Measurements from ENCODE around the gene NEMP2.

The NEMP2 gene, protein sequence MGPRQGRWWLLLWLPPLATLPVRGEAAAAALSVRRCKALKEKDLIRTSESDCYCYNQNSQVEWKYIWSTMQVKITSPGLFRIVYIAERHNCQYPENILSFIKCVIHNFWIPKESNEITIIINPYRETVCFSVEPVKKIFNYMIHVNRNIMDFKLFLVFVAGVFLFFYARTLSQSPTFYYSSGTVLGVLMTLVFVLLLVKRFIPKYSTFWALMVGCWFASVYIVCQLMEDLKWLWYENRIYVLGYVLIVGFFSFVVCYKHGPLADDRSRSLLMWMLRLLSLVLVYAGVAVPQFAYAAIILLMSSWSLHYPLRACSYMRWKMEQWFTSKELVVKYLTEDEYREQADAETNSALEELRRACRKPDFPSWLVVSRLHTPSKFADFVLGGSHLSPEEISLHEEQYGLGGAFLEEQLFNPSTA

DNA sequence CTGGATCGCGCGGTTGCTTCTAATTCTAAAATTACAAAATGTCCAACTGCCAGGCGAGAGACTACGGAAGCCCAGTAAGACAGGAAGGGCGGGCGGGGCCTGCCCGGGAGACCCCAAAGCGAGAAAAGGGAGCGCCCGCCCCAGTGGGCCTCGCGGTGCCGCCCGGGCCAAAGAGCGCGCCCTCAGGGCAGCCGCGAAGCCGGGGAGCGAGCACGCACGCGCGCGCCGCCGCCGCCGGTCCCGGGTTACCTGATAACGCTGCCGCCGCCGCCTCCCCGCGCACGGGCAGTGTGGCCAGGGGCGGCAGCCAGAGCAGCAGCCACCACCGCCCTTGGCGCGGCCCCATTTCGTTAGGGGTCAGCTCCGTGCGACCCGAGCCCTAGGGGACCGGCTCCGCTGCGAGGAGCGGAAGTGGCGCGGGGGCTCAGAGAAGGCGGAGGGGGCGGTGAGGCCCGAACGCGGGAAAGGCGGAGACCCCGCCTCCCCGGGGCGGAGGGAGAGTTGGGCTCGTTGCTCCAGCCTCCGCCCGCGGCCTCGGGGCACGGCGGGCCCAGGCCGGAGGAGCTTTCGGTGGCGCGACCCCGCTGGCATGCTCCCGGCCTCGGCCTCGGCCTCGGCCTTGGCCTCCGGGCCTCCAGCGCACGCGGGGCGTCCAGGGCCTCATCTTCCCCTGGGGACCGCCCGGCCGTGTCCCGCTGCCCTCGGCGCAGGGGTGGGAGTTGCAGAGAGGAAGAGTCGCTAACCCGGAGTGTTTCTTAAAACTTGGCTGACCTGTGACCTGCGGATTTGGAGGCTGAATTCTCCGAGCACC is at the start of gene NEMP2:
NEMP2 (minus strand) TSS at position 413 of the 811 bp plus-strand sequence; CDS start at position 346, 67 bp downstream.
- DNase-seq: peak; percentile 79

DNA sequence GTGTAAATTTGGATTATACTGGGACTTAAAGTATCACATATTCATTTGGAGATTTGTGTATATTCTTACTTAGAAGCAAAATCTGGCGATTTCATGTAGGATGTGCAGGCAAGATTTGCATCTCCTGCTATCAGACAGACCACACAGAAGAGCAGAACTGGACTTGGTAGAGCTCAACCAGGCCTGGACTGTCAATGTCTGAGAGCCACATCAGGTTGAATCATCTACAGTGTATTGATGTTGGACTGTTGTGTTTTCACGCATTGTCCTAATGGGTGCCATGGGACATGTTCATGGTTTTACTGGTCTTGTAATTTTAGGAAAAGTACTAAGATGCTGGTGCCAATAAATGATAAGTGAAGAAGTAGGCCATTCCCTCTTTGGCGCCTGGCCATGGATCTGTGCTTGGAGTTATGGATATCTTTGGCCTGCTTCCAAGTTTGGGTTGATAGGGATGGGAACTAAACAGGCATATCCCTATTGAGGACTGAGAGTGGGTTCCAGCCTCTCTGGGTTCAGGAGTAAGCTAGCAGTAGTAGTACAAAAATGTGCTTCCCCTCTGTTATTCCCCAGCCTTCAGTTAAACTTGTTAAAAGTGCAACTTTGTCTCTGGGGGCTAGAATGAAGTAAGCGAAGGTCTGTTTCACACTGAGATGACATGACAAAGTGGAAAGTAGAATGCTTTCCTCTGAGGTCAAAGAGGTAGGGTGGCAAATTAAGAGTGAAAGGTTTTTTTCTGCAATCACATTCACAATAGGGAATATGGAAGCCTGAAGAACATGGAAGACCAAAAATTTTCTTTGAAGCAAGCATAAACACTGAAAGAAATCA is 49.2 kb upstream of the NEMP2 start:
- no peak for DNase-seq

DNA sequence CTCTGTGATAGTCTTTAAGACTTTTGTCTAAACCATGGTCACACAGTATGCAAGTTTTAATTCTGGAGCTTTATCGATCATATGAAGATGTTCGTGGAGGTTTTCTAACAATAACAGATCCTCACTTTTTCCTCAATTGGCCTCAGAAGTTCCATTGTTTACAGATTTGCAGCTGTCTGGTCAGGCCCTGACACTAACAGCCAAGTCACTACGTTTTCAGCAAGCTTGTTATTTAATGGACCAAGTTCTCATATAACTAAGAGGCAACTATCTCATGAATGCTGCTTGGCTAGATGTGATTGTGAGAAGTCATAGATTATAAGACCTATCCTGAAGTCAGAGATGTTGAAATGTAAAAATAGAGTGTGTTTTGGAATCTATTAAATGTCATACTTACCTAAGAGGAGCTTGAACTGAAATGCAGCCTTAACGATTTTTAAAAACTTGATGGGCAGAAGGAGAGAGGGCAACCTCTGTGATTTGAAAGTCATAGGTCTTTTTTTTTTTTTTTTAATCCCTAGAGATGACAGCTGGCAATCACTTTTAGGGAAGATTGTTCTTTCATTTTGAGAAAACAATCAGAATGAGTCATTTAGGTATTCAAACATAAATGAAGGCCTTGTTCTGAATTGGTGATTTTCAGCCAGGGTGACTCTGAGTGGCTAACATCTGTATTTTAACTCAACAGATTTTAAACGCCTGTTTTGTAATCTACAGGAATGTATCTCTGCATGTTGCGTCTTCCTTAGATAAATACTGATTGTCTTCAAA is 48.4 kb upstream of the NEMP2 start:
- DNase-seq: no peak

DNA sequence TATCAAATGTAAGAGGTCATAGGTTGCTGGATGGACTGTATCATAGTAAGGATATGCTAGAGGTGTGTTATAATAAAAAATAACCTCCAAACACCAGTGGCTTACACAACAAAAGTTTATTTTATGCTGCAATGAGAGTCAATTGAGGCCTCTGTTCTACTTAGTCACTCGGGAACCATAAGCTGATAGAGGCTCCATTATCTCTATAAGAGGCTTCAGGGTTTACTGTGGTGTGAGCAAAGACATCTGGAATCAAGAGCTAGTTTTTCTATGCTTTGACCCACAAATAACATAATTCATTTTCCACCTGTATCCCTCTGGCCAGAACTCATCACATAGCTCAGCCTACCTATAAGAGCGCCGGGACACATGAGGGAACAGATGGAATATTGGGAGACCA is 47.5 kb upstream of the NEMP2 start:
- no peak for DNase-seq

DNA sequence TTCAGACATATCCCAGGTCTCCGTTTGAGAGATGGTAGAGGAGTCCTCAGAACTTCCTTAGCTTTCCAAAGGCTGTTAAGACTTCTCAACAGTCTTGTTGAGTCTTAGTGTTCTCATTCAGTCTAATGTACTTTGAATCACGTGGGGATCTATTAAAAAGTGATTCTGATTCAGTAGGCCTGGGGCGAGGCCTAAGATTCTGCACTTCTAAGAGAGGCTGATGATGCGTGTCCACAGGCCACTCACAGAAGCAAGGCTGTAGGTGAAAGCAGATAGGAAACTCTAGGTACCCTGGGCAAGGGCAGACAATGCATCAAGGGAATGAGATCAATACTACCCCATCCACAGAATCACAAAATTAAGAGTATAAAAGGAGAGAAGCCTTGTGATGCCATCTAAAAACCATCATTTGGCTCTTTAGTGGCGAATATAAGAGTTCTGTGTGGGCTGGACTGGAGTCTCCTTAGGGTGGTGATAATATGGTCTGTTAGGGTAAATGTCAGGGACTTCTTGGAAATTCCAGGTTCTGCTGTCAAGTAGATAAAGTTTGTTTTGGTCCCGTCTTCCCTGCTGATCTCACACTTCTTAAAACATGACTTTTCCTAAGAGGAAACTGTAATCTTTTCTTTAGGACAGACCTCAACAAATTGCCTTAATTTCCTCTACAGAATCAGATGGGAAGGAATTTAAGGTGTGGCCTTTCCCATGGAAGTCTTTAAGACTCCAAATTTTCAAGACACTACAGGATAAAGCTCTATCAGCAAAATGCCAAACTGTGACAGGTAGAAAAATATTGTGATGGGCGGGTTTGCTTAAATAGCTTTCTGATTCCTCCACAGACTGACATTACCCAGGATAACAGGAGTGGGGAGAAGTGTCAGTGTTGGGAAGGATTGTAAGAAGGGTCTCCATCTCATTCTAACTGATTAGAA is 45.7 kb upstream of the NEMP2 start:
- no peak for DNase-seq

DNA sequence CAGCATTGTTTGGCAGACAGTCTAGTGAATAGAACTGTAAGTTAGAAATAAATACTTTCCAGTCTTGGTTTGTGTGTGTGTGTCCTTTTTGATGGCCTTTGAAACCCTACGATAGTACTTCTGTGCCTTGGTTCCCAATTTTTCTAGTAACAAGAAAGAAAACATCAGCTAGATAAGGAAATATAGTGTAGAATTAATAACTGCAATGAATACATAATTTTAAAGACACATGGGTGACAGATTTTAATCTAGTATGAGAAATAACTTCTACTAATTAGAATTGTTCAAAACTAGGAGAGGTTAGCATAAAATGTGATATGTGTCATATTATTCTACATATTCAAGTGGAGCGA is 44.5 kb upstream of the NEMP2 start:
- DNase-seq: no peak

DNA sequence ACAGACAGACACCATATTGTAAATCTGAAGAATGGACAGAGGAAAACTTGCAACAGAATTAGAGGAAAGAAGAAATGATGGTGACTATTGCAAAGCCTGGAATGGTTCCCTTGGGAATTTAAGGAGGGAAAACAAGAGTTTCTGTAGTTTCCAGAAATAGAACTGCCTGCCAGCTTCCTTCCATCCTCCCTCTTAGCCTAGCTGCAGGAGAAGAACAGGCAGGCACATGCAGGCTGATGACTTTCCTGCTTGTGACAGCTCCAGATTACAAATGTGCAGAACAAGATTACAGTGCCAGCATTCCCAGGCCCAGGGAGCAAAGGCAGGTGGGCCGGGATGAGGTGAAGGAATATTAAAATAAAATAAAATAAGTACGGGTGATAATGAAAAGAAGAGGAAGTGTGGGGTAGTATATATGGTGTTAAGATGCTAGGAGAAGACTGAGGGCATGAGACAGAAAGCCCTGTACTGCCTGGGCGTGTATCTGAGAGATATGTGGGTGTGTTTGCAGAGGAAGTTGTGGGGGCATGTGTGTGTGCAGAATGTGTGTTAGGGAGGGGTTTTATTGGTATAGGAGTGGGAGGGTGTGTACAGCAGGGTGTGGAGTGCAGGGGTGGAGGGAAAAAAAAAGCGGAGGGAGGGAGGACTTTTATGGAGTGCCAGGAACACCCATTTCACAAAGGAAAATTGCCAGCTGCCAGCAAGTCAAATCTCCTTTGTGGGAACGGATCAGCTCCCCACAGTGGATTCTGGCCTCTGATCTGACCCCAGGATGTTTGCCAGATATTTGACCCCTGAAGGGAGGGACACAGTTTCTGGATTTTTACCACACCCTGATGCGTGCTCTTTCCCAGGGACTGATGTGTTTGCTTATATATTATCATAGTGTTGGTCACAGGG is 43.9 kb upstream of the NEMP2 start:
- DNase-seq: no peak

DNA sequence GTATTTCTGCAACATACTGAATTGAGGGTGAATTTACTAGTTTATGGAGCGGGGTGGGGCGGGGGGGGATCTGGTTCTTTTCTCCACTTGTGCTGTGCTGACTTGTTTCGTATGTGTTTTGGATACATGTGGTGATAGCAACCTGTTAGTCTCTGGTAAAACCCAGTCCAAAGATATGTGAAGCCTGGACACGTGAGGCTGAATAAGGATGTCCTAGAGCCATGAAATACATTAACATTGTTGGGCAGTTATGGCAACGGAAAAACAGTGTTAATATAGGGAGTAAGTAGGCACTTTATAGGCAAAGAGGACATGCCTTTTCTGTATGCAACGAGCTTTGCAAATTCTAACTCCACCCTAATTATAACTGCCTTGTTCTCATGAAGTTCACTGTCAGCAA is 42.1 kb upstream of the NEMP2 start:
- no peak for DNase-seq

DNA sequence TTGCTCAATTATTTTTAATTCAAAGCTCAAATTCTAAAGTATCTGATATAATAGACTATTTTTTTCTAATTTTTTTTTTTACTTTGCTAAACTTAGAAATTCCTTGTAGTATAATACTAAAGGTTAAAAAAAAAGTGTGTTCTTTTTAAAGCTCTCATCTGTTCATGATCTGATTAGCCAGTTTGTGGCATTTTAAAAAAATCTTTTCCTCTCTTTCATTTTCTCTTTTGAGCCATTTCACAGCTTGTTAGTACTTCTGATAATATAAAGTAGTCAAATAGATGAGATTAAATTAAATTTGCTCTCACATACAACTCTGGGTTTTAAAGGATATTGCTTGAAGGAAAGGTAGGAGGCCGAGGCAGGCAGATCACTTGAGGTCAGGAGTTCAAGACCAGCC is 40.7 kb upstream of the NEMP2 start:
- no peak for DNase-seq

DNA sequence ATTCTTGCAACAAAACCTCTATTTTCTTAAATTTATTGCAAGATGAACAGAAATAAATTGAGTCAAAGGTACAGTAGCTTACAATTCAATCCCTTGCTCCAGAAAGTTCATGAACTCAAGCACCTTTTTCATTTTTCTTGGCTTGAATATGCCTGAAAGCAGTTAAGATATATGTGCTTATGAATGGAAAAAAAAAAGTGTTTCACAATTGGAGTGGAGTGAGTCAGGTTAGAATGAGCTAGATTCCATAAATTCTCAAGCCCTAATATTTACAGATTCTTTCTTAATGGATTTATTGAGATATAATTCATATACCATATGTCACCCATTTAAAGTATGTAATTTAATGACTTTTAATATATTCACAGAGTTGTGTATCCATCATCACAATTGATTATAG is 39.6 kb upstream of the NEMP2 start:
- no peak for DNase-seq

DNA sequence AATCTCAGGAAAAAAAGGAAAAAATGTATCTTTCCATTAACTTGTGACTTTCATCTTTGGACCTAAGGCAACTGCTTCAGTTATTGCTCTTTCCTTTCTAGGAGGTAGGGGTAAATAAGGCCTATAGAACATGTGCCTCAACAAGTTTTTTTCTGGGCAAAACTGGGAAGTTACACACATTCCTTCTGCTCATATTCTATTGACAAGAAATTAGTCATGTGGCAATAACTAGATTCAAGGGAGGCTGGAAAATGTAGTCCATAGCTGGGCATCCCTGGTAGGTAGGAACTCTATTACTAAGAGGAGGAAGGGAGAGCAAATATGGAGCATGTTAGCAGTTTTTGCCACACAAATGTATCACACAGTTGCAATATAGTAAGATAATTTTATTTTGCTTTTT is 37.7 kb upstream of the NEMP2 start:
- no peak for DNase-seq

DNA sequence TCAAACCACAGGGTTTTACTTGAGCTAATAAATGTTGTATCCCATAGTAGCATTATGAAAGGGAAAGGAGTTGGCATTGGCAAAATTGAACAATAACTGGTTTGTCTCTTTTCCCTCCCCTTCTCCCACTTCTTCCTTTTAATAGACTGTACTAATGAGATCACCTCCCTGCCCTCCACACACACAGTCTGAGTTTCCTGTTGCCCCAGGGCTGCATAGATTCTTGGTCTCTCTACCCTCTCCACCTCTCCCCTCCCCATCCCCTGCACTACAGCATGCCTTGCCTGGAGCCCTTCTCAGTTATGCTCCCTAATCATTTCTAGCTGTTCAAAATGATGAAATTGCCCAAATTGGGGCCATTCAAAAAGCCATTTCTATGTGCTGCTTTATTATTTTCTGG is 37.2 kb upstream of the NEMP2 start:
- DNase-seq: no peak

DNA sequence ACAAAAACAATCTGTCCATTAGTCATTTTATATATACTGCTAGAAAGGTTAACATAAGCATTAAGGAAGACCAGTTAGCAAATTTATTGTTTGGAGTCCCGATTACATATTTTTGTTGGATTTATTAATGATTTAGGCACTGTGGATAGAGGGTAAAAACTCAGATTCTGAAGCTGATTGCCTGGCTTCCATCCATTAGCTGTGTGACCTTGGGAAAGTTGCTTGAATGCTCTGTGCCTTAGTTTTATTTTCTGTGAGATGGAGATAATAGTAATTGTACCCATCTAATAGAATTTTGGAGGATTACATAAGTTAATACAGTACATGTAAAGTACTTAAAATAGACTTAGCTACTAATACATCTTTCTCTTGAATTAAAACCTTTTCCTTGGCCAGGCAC is 36.3 kb upstream of the NEMP2 start:
- DNase-seq: no peak

DNA sequence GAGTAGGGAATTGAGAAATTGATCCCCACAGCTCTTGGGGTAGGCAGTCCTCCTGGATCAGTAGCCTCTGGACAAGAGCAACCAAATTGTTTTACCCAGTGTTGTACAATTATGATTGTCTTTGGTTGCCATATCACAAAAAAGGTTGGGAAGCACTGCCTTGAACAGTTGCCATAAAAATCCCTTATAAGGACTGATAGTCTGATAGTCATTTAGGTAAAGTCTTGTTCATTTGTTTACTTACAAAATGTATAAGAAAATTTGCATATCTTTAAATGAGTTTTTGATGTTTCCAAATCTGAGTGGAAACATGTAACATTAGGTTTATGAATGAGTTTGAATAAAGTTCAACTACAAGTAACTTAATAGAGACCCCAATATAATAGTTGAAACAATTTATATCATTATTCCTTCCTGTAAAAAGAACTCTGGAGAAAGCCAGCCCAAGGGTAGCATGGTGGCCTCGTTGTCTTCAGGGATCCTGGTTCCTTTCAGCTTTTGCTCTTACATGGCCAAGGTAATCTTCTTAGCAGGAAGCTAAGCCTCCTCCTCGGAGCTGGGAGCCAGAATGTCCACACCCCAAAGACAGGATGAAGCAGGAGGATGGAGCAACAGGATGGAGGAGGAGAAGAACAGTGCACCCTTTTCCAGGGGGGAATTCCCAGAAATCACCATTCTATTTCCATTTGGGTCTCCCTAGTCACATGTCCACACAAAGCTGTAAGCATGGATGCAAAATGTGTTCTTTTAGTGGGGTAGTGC is 35.7 kb upstream of the NEMP2 start:
- DNase-seq: no peak

DNA sequence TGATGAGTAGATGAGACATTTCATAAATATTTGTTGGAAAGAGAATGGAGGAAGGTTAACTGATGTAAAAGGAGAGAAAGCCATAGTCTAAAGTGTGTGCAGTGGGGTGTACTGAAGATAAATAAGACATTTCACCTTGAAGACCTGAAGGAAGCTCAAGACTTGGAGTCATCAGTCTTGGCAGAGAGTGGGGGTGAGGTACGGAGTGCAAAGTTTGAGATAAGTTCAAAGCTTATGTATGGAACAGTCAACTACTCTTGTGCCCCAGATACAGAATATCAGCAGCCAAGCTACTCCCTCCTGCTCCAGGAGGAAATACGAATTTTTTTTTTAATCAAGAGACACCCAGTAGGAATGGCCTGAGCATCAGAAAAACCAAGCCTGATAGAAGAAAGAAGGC is 30.3 kb upstream of the NEMP2 start:
- DNase-seq: no peak

DNA sequence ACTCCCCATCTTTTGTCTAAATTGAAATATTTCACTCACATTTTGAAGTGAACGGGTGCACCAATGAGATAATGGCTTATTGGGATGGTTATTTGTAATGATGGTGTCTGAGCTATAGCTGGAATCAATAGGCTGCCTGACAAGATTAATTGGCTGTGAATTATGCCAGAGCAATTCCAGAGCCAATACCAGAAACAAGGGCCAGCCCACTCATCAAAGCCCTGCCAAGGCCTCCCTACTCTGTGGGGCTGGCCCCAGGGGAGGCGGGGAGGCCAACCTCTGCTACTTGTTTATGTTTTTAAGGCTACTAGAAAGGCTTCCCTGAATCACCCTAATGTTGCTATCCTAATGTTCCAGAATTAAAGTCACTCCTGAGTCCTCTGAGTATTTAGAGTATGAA is 29.1 kb upstream of the NEMP2 start:
- no peak for DNase-seq

DNA sequence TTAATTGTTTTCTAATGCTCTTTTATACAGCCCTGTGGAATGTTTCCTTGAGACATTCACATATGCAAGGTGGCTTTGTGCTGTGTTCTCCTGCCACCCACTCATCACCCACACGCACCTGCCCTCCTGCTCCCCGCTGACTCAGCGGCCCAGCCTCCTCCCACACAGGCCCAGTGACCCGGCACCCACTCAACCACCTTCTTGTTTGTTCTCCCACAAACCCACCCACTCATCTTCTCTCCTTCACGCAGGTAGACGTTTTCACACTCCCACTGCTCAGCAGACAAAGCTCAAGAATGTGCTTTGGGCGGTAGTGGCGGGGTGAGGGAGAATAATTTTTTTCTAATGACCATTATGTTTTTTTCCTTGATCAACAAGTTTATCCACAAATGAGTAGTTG is 28.6 kb upstream of the NEMP2 start:
- peak; percentile 46 for DNase-seq

DNA sequence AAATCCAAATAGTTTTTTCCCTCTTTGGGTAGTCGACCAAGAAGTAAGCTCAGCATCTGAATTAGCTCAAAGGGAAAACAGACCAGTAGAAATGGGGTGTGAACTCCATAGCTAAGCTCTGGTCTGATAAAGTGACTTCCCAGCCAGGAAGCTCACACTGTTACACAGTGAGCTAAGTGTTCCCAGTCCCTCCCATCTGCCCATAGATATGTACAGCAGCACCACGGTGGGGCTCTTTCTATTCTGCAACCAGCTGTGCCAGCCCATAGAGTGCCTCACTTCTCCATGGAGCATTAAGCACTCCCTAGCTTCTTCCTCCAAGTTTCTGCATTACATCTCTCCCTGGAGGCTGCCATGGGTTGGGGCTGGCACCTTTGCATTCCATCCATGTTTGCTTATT is 27.6 kb upstream of the NEMP2 start:
- no peak for DNase-seq

DNA sequence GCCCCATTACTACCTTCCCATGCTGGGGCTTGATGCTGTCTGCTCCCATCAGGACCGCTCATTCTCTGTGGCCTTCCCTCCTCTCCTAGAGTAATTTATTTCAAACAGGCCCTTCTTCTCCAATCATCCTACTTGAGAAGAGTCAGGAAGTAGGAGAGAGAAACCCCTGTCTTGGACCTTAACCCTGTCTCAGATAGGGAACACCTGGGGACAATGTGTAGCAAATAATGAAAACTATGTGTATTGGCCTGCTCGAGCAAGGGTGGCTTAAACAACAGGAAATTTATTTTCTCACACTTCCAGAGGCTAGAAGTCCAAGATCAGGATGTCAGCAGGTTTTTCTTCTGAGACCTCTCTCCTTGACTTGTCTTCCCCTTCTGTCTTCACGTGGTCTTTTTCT is 26.6 kb upstream of the NEMP2 start:
- DNase-seq: no peak

All from stimulated activated CD4-positive, alpha-beta T cell treated with anti-CD3 and anti-CD28 coated beads, Interleukin-4, amount 100 ng/mL, for 24 hours (primary cell).